Right lobe of liver (tissue), 6 donors: ENCODE data around the gene PKDREJ. TPM values are rescaled to one million over a fixed set of nuclear protein-coding genes. Genes with fewer than 3 reads are reported as not detected.

Source experiments
- ATAC-seq, 4 donors: fragments of 200-7000 bp; cut with Tn5 transposase; one replicate each; pipeline ENCODE4 v1.9.1; 2020; ENCODE audit warnings: mild to moderate bottlenecking in 4 of 4, moderate library complexity in 4 of 4
- DNase-seq, 3 donors: peaks; one replicate each; pipeline ENCODE4 v3.0.0-alpha.2; 2020
- H3K27ac ChIP-seq, 3 donors: fragments of 200-600 bp; one replicate each; pipeline ENCODE4 v1.8.0; 2022
- H3K27me3 ChIP-seq, 2 donors: fragments of 200-600 bp; one replicate each; pipeline ENCODE4 v1.8.0; 2022
- H3K36me3 ChIP-seq, 4 donors: fragments of 200-600 bp; sonication (generic) in 1 of 4; one replicate each; pipeline versions ENCODE4 v1.5.1 to v1.8.0; 2017 to 2022; ENCODE audit warnings: control low read depth in 1 of 4
- H3K4me1 ChIP-seq, 4 donors: fragments of 200-600 bp; sonication (generic) in 1 of 4; one replicate each; pipeline versions ENCODE4 v1.5.1 to v1.8.0; 2017 to 2022; ENCODE audit warnings: control low read depth in 1 of 4
- H3K4me3 ChIP-seq, 3 donors: fragments of 200-600 bp; one replicate each; pipeline ENCODE4 v1.8.0; 2022
- H3K9me3 ChIP-seq, 4 donors: fragments of 200-600 bp; sonication (generic) in 1 of 4; one replicate each; pipeline versions ENCODE4 v1.5.1 to v1.8.0; 2017 to 2022; ENCODE audit warnings: control low read depth in 1 of 4
- POLR2A ChIP-seq: fragments of 450-650 bp; IDR thresholded peaks from one replicate; pipeline ENCODE4 v1.6.1; 2017; ENCODE audit warnings: antibody characterized with exemption, mild to moderate bottlenecking
- WGBS: methylation state at CpG from one replicate; pipeline ENCODE4 v1.1.6; 2018; ENCODE audit warnings: low coverage, low lambda C conversion rate; ENCODE audit not compliant: insufficient coverage; ENCODE audit errors: missing lambda C conversion rate; 5-methylcytosine and 5-hydroxymethylcytosine counted together
- intact Hi-C, 2 donors: fragments of 100-400 bp; cut with DNase I; formaldehyde crosslinking; loops; one replicate each; pipeline versions ENCODE4 v1.11.2 to v1.14.1; 2022
- total RNA-seq, 6 experiments: library from RNA; depleted of rRNA in 2 of 6; stranded (reverse); fragments of >200 nt in 2 of 6; fragmentation: NEBNext Ultra II Directional in 3 of 6; extraction: Animal tissue kit (Norgen Biotek cat#: 25700) in 3 of 6; gene quantifications; one replicate each; pipeline versions ENCODE4 v1.1.0 to v1.2.4, GENCODE V29; 2016 to 2023
- TF ChIP-seq, protein P1 (sequence below), 4 donors: fragments of 200-600 bp in 3 of 4; fragments of 450-650 bp in 1 of 4; IDR thresholded peaks; one replicate each; pipeline versions ENCODE4 v1.5.1 to v1.8.0; 2016 to 2022; ENCODE audit warnings: antibody characterized with exemption in 4 of 4, mild to moderate bottlenecking in 2 of 4
- donor health status: DM: no; HTN: yes; CAD: no.
- donor health status: DM: no; HTN: no; CAD: no.
- donor health status: DM: no; HTN: no; CAD: no.
- donor health status: DM: no; HTN: yes; CAD: no.
- donor health status: DM: no; HTN: yes; CAD: no.

PKDREJ gene
- total RNA-seq, 6 experiments from 2014 or later = 0.05 to 0.07 TPM; not detected in 4

DNA sequence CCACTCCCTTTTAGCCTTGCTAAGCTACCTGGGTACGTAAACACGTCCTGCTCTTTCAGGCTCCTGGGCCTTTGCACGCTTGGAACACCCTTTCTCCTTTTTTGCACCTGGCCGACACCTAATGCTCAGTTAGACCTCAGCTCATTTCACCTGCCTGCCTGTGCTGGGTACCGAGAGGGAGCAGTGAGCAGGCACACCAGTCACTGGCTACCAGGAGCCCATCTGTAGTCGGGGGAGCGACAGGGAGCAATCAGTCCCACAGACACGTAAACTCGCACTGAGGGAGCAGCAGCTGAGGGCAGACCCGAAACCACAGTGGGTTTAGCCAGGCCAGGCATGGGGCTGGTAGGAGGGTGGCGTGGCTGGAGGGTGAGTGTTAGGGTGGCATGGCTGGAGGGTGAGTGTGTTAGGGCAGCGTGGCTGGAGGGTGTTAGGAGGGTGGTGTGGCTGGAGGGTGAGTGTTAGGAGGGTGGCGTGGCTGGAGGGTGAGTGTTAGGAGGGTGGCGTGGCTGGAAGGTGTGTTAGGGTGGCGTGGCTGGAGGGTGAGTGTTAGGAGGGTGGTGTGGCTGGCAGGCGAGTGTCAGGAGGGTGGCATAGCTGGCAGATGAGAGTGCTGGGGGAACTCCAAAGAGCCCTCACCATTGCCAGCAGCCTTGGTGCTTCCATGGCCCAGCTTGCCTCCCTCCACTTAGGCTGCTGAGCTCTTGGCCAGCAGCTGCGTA lies 27.1 kb upstream of the PKDREJ start:
- Histone ChIP-seq H3K4me1 (no peaks in the 10 kb centered on the region), H3K9me3 (no peaks in the 10 kb centered on the region), H3K27me3 (no peaks in the 10 kb centered on the region), H3K27ac (no peak overlapping the region), H3K4me3 (no peak overlapping the region), H3K36me3 (peaks cover 0 to 86% (median 48%) of the 10 kb centered on the region in 4 donors)
- no peak for TF ChIP-seq POLR2A
- TF ChIP-seq, protein P1, sequence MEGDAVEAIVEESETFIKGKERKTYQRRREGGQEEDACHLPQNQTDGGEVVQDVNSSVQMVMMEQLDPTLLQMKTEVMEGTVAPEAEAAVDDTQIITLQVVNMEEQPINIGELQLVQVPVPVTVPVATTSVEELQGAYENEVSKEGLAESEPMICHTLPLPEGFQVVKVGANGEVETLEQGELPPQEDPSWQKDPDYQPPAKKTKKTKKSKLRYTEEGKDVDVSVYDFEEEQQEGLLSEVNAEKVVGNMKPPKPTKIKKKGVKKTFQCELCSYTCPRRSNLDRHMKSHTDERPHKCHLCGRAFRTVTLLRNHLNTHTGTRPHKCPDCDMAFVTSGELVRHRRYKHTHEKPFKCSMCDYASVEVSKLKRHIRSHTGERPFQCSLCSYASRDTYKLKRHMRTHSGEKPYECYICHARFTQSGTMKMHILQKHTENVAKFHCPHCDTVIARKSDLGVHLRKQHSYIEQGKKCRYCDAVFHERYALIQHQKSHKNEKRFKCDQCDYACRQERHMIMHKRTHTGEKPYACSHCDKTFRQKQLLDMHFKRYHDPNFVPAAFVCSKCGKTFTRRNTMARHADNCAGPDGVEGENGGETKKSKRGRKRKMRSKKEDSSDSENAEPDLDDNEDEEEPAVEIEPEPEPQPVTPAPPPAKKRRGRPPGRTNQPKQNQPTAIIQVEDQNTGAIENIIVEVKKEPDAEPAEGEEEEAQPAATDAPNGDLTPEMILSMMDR (IDR thresholded peaks at IDR 0.05) = no peak
- no peak for ATAC-seq
- WGBS = 81% methylated on average over 11 of the region's 17 CpGs
- intact Hi-C loops = no loop called here
- DNase-seq = no peak

DNA sequence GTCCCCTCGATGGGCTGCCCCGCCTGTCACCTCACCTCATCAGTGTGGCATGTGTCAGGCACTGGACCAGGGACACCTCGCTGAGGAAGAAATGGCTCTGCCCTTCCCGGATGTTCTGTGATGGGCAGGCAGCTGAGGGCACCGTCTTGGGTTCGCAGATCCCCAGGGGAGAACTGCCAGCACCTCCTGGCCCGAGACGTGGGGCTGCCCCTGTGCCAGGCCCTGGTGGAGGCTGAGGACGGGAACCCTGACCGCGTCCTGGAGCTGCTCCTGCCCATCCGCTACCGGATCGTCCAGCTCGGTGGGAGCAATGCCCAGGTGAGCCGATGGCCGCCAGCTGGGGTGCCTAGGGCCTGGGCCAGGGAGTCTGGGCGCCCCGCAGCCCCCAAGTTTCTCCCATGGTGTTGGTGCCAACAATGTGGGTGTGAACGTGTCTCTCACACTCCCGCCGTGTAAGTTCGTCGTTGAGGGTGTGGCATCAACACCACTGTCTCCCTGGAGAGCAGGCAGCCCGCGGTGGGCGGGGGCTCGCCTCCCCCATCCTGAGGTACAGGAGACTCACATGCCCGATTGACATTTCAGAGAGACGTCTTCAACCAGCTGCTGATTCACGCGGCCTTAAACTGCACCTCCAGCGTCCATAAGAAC lies 26.2 kb upstream of the PKDREJ start:
- Histone ChIP-seq H3K27me3 (no peaks in the 10 kb centered on the region), H3K9me3 (no peaks in the 10 kb centered on the region), H3K4me3 (no peak overlapping the region), H3K4me1 (no peaks in the 10 kb centered on the region), H3K27ac (no peak overlapping the region), H3K36me3 (peaks cover 1 to 95% (median 56%) of the 10 kb centered on the region in 4 donors)
- peak in 1 of 3 donors; percentile 22 for DNase-seq
- ATAC-seq = peak in 1 of 4 donors; percentile 1
- intact Hi-C loops = loop anchor here in 1 of 2 donors (10.0 kb wide), 1 partner anchor 55 kb away; no protein-coding TSS in a partner anchor
- TF ChIP-seq POLR2A = no peak
- TF ChIP-seq, protein P1 (IDR thresholded peaks at IDR 0.05) = no peak
- WGBS = no CpG with 5 or more reads among the region's 33 CpGs

DNA sequence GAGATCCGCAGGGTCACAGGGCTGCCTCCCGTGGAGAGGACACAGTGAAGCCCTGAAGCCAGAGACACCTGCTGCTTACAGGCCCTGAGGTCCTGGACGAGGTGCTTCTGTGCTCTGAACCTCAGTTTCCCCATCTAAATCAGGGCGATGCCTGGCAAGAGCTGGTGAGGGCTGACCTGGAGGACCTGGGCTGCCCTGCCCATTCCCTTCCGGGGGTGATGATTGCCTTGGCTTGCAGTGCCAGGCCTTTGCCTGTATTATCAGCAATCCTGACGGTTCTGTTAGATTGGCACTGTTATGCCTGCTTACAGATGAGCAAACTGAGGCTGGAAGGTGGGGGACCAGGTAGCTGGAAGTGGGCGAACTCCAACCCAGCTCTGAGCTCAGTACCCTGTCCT lies 25.7 kb upstream of the PKDREJ start:
- ATAC-seq (no peak), DNase-seq (no peak)
- intact Hi-C loops = loop anchor here in 1 of 2 donors (10.0 kb wide), 1 partner anchor 54 kb away; no protein-coding TSS in a partner anchor
- no peaks in the 10 kb centered on the region for H3K4me1 ChIP-seq
- H3K27ac ChIP-seq = peak overlapping the region in 2 of 3 donors; percentile 37 to 38
- H3K27me3 ChIP-seq = no peaks in the 10 kb centered on the region
- WGBS = no CpG with 5 or more reads among the region's 7 CpGs
- TF ChIP-seq, protein P1 (IDR thresholded peaks at IDR 0.05) = no peak
- TF ChIP-seq POLR2A = no peak
- H3K36me3 ChIP-seq = peaks cover 6 to 98% (median 60%) of the 10 kb centered on the region in 4 donors
- H3K9me3 ChIP-seq = no peaks in the 10 kb centered on the region
- H3K4me3 ChIP-seq = no peak overlapping the region

DNA sequence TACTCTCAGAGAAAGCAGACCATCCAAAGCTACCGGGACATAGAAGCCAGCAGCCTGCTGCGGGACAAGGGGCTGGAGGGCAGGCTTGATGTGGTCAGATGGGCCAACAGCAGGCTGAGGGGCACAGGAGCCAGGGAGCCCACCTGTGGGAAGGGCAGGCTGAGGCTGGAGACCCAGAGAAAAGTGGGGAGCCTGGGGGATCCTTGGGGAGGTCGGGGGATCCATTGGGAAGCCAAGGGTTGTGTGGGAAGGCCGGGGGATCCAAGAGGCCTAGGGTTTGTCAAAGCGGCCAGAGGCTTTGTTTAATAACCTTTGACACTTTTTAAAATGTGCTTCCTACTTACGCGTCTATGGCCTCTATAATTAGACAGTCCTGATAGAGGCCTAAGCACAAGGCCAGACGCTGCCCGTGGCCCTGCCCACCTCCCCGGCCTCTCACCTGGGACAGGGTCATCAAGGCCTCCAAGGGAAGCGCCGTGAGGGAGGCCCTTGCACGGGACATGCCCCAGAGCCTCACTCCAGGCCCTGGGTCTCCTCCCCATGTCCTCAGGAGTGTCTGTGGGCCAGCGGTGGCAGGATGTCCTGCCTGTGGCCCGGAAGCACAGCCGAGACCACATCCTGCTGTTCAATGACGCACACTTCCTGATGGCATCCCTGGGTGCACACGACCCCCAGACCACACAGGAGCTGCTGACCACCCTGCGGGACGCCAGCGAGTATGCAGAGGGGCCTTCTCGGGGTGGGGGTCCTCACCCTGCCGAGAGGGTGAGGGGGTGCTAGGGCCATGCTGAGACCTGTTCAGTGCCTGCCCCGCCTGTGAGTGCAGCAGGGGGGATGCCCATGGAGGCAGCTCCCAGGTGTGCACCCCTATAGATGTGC lies 25.0 kb upstream of the PKDREJ start:
- intact Hi-C loops = loop anchor here in 1 of 2 donors (10.0 kb wide), 1 partner anchor 53 kb away; no protein-coding TSS in a partner anchor
- 59% methylated on average over 12 of the region's 24 CpGs for WGBS
- H3K9me3 ChIP-seq = no peaks in the 10 kb centered on the region
- no peak for TF ChIP-seq POLR2A
- TF ChIP-seq, protein P1 (IDR thresholded peaks at IDR 0.05) = no peak
- H3K36me3 ChIP-seq = peaks cover 8 to 98% (median 62%) of the 10 kb centered on the region in 4 donors
- DNase-seq = peak in 1 of 3 donors; percentile 46
- H3K4me3 ChIP-seq = no peak overlapping the region
- peak overlapping the region; percentile 26 to 38 (median 37) for H3K27ac ChIP-seq
- no peaks in the 10 kb centered on the region for H3K27me3 ChIP-seq
- no peaks in the 10 kb centered on the region for H3K4me1 ChIP-seq
- peak; percentile 50 to 63 (median 60) for ATAC-seq
